ENCODE measurements around the gene HOXD3. TPM values are rescaled to one million over a fixed set of nuclear protein-coding genes. Genes with fewer than 3 reads are reported as not detected.
A peak's percentile ranks its signal among the peaks of the same experiment; 100 is the strongest.

The HOXD3 gene
- total RNA-seq, 4 donors from 2014 or later = 10.5 to 11.7 (median 11.0) TPM

DNA sequence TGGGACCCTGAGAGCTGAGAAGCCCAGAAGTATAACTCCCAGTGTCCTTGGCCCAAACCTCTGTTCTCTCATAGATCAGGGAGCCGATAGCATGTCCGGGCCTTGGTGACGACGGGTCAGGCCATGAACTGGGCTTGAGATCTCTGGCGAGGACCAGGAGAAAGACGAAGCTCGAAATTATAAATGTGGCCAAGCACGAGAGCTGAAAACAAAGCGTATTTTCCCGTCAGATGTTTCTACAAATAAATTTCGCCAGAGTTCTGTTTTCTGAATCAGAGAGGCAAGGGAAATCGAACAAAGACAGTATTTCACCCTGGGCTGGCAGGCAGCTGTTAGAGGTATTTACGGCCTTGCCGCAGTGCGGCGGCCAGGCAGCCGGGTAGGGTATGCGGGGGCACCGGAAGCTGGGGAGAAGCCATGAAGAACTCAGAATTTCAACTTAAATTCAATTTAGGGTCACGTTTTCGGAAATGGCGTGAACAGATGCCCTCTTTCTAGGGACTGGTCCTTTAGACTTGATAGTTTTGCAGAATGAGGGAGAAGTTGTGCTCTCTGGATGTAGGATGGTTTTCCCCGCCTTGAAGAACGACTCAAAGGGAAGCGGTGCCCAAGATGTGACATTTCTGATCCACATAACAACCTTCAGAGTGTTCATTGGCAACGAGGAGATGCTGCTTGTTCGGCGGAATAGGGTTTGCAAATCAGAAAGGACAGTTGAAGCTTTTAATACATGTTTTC, 18.0 kb upstream of the HOXD3 start:
- H3K4me3 ChIP-seq = peak overlapping the region in 3 of 4 donors; percentile 8 to 70 (median 52)
- H3K4me1 ChIP-seq = peaks cover 0 to 47% (median 2%) of the 10 kb centered on the region in 4 donors
- no peaks in the 10 kb centered on the region for H3K36me3 ChIP-seq
- peaks cover 0 to 53% of the 10 kb centered on the region in 2 donors for H3K27me3 ChIP-seq
- H3K27ac ChIP-seq = peak overlapping the region; percentile 55 to 90 (median 66)
- no peak for DNase-seq (ENCODE audit: low spot score in 2 of 2)
- no peak for TF ChIP-seq POLR2A (IDR thresholded peaks at IDR 0.05)
- TF ChIP-seq EP300 (IDR thresholded peaks at IDR 0.05) = peak in 1 of 2 donors; percentile 5
- no peaks in the 10 kb centered on the region for H3K9me3 ChIP-seq
- WGBS, 2 donors = 47 to 49% methylated on average over 28 of the region's 28 CpGs

DNA sequence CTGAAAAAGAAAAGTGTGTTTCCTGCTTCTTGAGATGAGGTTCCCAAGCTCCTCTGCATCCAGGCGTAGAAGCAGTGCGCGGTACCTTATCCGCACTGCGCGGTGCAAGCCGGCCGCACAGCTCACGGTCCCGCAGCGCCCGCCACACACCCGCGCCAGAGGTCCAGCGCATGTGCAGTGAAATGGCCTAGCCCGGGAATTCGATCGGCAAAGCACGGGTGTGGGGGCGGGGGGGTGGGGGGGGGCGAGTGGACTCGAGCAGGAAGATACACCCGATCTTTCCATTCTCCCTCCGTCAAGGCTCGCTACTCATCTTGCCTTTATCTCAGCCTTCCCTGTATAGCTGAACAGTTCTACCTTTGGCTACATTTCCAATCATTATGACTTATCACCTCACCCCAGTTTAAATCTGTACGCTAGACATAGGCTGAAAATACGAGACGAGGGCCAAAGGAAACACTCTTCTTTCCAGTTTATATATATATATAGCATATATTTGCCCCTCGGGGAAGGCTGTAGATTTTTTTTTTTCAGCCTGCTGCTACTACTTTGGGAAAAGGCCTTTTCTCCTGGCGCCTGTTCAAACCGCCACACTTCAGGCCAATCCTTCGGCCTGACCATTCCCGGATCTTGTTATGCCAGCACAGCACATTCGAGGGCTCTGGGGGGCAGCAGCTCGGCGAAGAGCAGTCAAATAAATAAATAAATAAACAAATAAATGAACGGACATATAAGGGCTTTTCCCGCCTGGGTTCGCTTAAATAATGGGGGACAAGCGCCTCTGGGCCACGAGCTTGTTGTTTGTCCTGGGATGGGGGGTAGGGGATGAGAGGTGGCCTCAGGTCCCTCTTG, 17.2 kb upstream of the HOXD3 start:
- peaks cover 0 to 43% (median 0%) of the 10 kb centered on the region in 4 donors for H3K4me1 ChIP-seq
- WGBS, 2 donors = 11 to 30% methylated on average over 24 to 41 of the region's 41 CpGs
- peak overlapping the region; percentile 55 to 90 (median 67) for H3K27ac ChIP-seq
- H3K27me3 ChIP-seq = peaks cover 0 to 48% of the 10 kb centered on the region in 2 donors
- no peaks in the 10 kb centered on the region for H3K36me3 ChIP-seq
- TF ChIP-seq POLR2A (IDR thresholded peaks at IDR 0.05) (no peak), EP300 (IDR thresholded peaks at IDR 0.05) (no peak)
- TF ChIP-seq, protein P1, sequence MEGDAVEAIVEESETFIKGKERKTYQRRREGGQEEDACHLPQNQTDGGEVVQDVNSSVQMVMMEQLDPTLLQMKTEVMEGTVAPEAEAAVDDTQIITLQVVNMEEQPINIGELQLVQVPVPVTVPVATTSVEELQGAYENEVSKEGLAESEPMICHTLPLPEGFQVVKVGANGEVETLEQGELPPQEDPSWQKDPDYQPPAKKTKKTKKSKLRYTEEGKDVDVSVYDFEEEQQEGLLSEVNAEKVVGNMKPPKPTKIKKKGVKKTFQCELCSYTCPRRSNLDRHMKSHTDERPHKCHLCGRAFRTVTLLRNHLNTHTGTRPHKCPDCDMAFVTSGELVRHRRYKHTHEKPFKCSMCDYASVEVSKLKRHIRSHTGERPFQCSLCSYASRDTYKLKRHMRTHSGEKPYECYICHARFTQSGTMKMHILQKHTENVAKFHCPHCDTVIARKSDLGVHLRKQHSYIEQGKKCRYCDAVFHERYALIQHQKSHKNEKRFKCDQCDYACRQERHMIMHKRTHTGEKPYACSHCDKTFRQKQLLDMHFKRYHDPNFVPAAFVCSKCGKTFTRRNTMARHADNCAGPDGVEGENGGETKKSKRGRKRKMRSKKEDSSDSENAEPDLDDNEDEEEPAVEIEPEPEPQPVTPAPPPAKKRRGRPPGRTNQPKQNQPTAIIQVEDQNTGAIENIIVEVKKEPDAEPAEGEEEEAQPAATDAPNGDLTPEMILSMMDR (IDR thresholded peaks at IDR 0.05) = no peak
- no peaks in the 10 kb centered on the region for H3K9me3 ChIP-seq
- H3K4me3 ChIP-seq = peak overlapping the region; percentile 32 to 70 (median 47)
- DNase-seq (ENCODE audit: low spot score in 2 of 2) = no peak

DNA sequence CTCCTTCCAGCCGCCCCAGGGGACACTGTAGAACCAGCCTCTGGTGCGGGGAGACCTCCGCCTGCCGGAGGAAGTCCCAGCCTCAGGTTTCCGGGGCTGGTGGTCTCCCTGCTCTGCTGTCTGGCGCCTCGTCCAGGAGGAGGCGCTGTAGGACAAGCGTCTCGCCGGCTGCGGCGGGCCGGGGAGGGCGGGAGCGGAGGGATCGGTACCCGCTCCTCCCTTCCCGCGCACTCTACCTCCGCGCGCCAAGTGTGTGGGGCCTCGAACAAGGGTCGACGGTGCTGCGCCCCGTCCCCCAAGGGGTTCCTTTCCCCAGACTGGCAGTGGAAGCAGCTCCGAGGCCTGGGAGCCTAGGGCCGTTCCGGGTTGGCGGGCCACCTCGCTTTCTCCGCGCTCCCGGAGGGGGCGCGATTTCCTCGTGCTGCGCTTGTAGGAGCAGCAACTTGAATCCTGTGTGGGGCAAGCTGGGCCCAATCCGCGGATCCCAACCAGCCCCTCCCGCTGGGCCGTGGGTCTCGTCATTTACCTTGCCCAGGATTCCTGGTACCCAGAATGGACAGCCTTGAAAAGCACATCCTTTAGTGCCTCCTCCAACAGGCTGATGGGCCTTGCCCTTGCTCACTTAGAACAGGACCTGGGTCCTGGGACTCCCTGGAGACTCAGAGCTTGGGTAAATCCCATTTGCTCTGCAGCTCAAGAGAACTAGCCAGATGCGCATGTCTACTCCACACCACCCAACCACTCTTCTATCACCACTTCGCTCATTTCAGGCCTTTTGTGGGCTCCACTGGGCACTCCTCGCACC, 16.4 kb upstream of the HOXD3 start:
- WGBS, 2 donors = 8 to 12% methylated on average over 30 to 41 of the region's 48 CpGs
- Histone ChIP-seq H3K4me1 (peaks cover 0 to 35% (median 0%) of the 10 kb centered on the region in 4 donors), H3K4me3 (peak overlapping the region; percentile 32 to 70 (median 47)), H3K27me3 (peaks cover 0 to 45% of the 10 kb centered on the region in 2 donors), H3K36me3 (no peaks in the 10 kb centered on the region), H3K9me3 (no peaks in the 10 kb centered on the region), H3K27ac (peak overlapping the region; percentile 55 to 90 (median 67))
- DNase-seq (ENCODE audit: low spot score in 2 of 2) = peak in 1 of 2 donors; percentile 54
- peak in 1 of 2 donors; percentile 42 for TF ChIP-seq EP300 (IDR thresholded peaks at IDR 0.05)
- TF ChIP-seq, protein P1 (IDR thresholded peaks at IDR 0.05) = peak; percentile 88 to 99 (median 91)
- TF ChIP-seq POLR2A (IDR thresholded peaks at IDR 0.05) = no peak

DNA sequence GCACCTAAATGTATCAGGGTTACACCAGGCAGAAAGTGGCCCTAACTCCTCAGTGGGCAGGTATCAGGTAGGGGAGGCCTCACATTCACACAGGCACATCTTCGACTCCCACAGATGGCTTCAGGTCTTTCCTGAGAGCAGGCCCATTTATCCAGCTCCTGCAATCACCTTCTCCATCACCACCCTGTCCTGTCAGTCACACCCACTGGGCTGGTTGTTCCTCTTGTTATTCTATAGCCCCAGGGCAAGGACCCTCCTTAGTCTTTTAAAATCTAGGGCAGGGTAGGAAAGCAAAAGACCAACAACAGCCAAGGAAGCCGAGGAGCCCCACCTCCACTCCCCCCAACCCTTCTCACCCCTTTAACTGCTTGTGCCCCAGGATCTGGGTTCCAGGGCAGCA, 14.8 kb upstream of the HOXD3 start:
- DNase-seq (ENCODE audit: low spot score in 2 of 2) = no peak
- Histone ChIP-seq H3K4me3 (no peak overlapping the region), H3K36me3 (peaks cover 0 to 1% (median 0%) of the 10 kb centered on the region in 3 donors), H3K4me1 (peaks cover 0 to 20% (median 0%) of the 10 kb centered on the region in 4 donors), H3K27ac (no peak overlapping the region), H3K27me3 (peaks cover 0 to 45% of the 10 kb centered on the region in 2 donors), H3K9me3 (no peaks in the 10 kb centered on the region)
- TF ChIP-seq, protein P1 (IDR thresholded peaks at IDR 0.05) = no peak
- no peak for TF ChIP-seq POLR2A (IDR thresholded peaks at IDR 0.05)
- no peak for TF ChIP-seq EP300 (IDR thresholded peaks at IDR 0.05)
- whole genome bisulfite sequencing, 2 donors = 75 to 78% methylated on average over 2 of the region's 2 CpGs
